ENCODE results near the gene MAG.

The MAG gene

DNA sequence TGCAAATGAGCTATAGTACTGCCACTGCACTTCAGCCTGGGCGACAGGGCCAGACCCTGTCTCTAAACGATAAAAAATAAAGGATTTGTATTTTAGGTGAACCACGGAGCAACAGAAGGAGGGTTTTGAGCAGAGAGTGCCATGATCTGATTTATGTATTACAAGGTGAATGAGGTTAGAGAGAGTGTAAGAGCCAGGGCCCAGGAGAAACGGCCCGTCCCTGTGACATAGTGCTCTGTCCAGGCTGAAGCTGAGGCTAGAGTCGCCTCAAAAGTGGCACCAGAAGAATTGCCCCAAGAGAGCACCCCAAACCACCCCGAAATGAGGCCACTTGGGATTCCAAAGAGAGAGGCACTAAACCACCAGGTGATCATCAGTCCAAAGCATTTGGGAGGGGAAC lies 16.9 kb downstream of the MAG start:
- Histone ChIP-seq H3K9ac (ENCODE audit: low read depth in 1 of 2, low read length in 2 of 2) (no peak overlapping the region), H3K36me3 (ENCODE audit: control insufficient read depth in 2 of 2, insufficient read depth in 2 of 2, low read length in 2 of 2) (no peaks in the 10 kb centered on the region), H3K27ac (ENCODE audit: low read depth in 2 of 2, low read length in 2 of 2) (no peak overlapping the region), H3K4me1 (ENCODE audit: control insufficient read depth in 2 of 2, insufficient read depth in 2 of 2, low read length in 2 of 2) (no peaks in the 10 kb centered on the region), H3K9me3 (ENCODE audit: control insufficient read depth in 2 of 2, low read length in 2 of 2) (no peaks in the 10 kb centered on the region), H3K27me3 (ENCODE audit: control insufficient read depth in 2 of 2, insufficient read depth in 2 of 2, low read length in 2 of 2) (no peaks in the 10 kb centered on the region), H3K4me3 (ENCODE audit: low read length in 2 of 2) (no peak overlapping the region)

DNA sequence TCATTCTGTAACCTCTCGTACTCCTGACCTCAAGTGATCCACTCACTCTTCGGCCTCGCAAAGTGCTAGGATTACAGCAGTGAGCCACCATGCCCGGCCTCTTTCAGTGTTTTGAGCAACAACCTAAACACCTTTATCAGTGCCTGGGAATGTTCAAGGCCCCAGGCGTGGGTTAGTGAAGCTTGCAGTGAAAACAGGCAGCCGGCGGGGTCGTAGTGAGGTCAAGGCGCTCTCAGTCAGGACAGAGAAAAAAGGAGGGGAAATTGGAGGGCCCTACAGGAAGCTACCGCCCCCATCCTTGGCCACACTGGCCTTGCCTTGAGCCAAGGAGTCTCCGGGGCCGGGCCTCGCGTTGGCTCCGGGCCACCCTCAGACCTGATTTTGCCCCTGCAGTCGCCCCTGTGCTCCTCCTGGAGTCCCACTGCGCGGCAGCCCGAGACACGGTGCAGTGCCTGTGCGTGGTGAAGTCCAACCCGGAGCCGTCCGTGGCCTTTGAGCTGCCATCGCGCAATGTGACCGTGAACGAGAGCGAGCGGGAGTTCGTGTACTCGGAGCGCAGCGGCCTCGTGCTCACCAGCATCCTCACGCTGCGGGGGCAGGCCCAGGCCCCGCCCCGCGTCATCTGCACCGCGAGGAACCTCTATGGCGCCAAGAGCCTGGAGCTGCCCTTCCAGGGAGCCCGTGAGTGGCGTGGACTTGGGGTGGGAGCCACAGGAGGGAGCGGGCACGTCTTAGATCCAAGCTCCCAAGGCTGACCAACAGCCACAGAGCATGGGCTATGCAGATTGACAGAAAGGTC lies 17.7 kb downstream of the MAG start:
- H3K9me3 ChIP-seq (ENCODE audit: control insufficient read depth in 2 of 2, low read length in 2 of 2): no peaks in the 10 kb centered on the region
- H3K9ac ChIP-seq (ENCODE audit: low read depth in 1 of 2, low read length in 2 of 2): no peak overlapping the region
- H3K27ac ChIP-seq (ENCODE audit: low read depth in 2 of 2, low read length in 2 of 2): no peak overlapping the region
- H3K4me3 ChIP-seq (ENCODE audit: low read length in 2 of 2): no peak overlapping the region
- no peaks in the 10 kb centered on the region for H3K4me1 ChIP-seq (ENCODE audit: control insufficient read depth in 2 of 2, insufficient read depth in 2 of 2, low read length in 2 of 2)
- H3K36me3 ChIP-seq (ENCODE audit: control insufficient read depth in 2 of 2, insufficient read depth in 2 of 2, low read length in 2 of 2): no peaks in the 10 kb centered on the region
- no peaks in the 10 kb centered on the region for H3K27me3 ChIP-seq (ENCODE audit: control insufficient read depth in 2 of 2, insufficient read depth in 2 of 2, low read length in 2 of 2)

DNA sequence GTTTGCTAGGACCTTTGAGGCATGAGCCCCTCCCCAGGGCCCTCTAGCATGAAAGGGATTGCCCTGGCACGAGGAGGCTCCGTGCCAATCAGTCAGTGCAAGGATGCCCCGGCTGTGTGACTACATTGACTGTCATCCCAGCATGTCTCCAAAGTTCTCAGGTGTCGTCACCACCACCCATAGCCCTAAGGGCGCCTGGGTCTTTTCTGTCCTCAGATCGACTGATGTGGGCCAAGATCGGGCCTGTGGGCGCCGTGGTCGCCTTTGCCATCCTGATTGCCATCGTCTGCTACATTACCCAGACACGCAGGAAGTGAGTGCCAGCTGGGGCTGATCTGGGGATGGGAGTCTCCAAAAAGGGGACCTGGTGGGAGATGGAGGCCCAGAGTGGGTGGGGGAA lies 18.4 kb downstream of the MAG start:
- H3K27ac ChIP-seq (ENCODE audit: low read depth in 2 of 2, low read length in 2 of 2): no peak overlapping the region
- H3K36me3 ChIP-seq (ENCODE audit: control insufficient read depth in 2 of 2, insufficient read depth in 2 of 2, low read length in 2 of 2): no peaks in the 10 kb centered on the region
- no peaks in the 10 kb centered on the region for H3K27me3 ChIP-seq (ENCODE audit: control insufficient read depth in 2 of 2, insufficient read depth in 2 of 2, low read length in 2 of 2)
- no peak overlapping the region for H3K9ac ChIP-seq (ENCODE audit: low read depth in 1 of 2, low read length in 2 of 2)
- H3K4me1 ChIP-seq (ENCODE audit: control insufficient read depth in 2 of 2, insufficient read depth in 2 of 2, low read length in 2 of 2): no peaks in the 10 kb centered on the region
- H3K9me3 ChIP-seq (ENCODE audit: control insufficient read depth in 2 of 2, low read length in 2 of 2): no peaks in the 10 kb centered on the region
- no peak overlapping the region for H3K4me3 ChIP-seq (ENCODE audit: low read length in 2 of 2)

DNA sequence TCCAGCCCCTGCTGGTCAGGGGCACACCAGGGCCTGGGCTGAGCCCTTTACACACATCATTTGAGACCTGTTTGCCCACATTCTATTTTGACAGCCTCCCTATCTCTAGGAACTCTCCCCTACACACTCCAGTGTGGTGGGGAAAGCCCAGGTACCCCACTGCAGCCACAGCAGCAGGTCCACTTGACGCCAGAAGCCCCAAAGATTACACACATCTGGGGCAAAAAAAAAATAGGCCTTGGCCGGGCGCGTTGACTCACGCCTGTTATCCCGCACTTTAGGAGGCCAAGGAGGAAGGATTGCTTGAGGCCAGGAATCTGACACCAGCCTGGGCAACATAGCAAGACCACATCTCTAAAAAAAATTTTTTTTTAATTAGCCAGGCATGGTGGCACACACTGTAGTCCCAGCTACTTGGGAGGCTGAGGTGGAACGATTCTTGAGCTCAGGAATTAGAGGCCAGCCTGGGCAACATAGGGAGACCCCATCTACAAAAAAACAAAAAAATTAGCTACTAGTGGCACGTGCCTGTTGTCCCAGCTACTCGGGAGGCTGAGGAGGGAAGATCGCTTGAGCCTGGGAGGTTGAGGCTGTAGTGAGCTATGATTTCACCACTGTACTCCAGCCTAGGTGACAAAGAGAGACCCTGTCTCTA lies 19.0 kb downstream of the MAG start:
- no peaks in the 10 kb centered on the region for H3K4me1 ChIP-seq (ENCODE audit: control insufficient read depth in 2 of 2, insufficient read depth in 2 of 2, low read length in 2 of 2)
- H3K9ac ChIP-seq (ENCODE audit: low read depth in 1 of 2, low read length in 2 of 2): no peak overlapping the region
- no peaks in the 10 kb centered on the region for H3K27me3 ChIP-seq (ENCODE audit: control insufficient read depth in 2 of 2, insufficient read depth in 2 of 2, low read length in 2 of 2)
- H3K4me3 ChIP-seq (ENCODE audit: low read length in 2 of 2): no peak overlapping the region
- H3K27ac ChIP-seq (ENCODE audit: low read depth in 2 of 2, low read length in 2 of 2): no peak overlapping the region
- H3K36me3 ChIP-seq (ENCODE audit: control insufficient read depth in 2 of 2, insufficient read depth in 2 of 2, low read length in 2 of 2): no peaks in the 10 kb centered on the region
- no peaks in the 10 kb centered on the region for H3K9me3 ChIP-seq (ENCODE audit: control insufficient read depth in 2 of 2, low read length in 2 of 2)

GRCh38 chr19:35311901-35312665 lies 20.1 kb downstream of the MAG start:
- H3K27me3 ChIP-seq (ENCODE audit: control insufficient read depth in 2 of 2, insufficient read depth in 2 of 2, low read length in 2 of 2): no peaks in the 10 kb centered on the region
- H3K4me3 ChIP-seq (ENCODE audit: low read length in 2 of 2): no peak overlapping the region
- no peak overlapping the region for H3K27ac ChIP-seq (ENCODE audit: low read depth in 2 of 2, low read length in 2 of 2)
- no peaks in the 10 kb centered on the region for H3K9me3 ChIP-seq (ENCODE audit: control insufficient read depth in 2 of 2, low read length in 2 of 2)
- H3K9ac ChIP-seq (ENCODE audit: low read depth in 1 of 2, low read length in 2 of 2): no peak overlapping the region
- no peaks in the 10 kb centered on the region for H3K4me1 ChIP-seq (ENCODE audit: control insufficient read depth in 2 of 2, insufficient read depth in 2 of 2, low read length in 2 of 2)
- no peaks in the 10 kb centered on the region for H3K36me3 ChIP-seq (ENCODE audit: control insufficient read depth in 2 of 2, insufficient read depth in 2 of 2, low read length in 2 of 2)

DNA sequence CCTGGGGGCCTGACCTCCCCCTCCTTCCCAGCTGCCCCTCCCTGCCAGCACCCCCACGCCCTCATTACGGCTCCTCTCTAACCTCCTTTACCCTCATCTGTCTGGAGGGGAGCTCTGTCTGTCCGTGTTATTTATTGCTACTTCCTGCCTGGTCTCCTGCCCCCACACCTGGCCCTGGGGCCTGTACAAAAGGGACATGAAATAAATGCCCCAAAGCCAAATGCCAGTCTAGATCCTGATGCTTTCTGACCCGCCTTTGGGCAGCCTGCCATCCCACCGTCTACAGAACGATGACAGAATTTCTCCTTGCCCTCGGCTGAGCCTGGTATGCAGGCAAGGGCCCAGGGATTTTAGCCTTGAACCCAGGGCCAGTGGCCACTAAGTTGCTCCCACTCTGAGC lies 21.6 kb downstream of the MAG start:
- H3K36me3 ChIP-seq (ENCODE audit: control insufficient read depth in 2 of 2, insufficient read depth in 2 of 2, low read length in 2 of 2): no peaks in the 10 kb centered on the region
- H3K4me3 ChIP-seq (ENCODE audit: low read length in 2 of 2): no peak overlapping the region
- H3K27ac ChIP-seq (ENCODE audit: low read depth in 2 of 2, low read length in 2 of 2): no peak overlapping the region
- no peak overlapping the region for H3K9ac ChIP-seq (ENCODE audit: low read depth in 1 of 2, low read length in 2 of 2)
- no peaks in the 10 kb centered on the region for H3K9me3 ChIP-seq (ENCODE audit: control insufficient read depth in 2 of 2, low read length in 2 of 2)
- no peaks in the 10 kb centered on the region for H3K4me1 ChIP-seq (ENCODE audit: control insufficient read depth in 2 of 2, insufficient read depth in 2 of 2, low read length in 2 of 2)
- H3K27me3 ChIP-seq (ENCODE audit: control insufficient read depth in 2 of 2, insufficient read depth in 2 of 2, low read length in 2 of 2): no peaks in the 10 kb centered on the region

- H3K36me3 ChIP-seq (ENCODE audit: control insufficient read depth in 2 of 2, insufficient read depth in 2 of 2, low read length in 2 of 2): no peaks in the 10 kb centered on the region
- H3K9ac ChIP-seq (ENCODE audit: low read depth in 1 of 2, low read length in 2 of 2): no peak overlapping the region
- H3K4me1 ChIP-seq (ENCODE audit: control insufficient read depth in 2 of 2, insufficient read depth in 2 of 2, low read length in 2 of 2): peaks cover 2% of the 10 kb centered on the region in 2 donors
- H3K4me3 ChIP-seq (ENCODE audit: low read length in 2 of 2): no peak overlapping the region
- no peaks in the 10 kb centered on the region for H3K9me3 ChIP-seq (ENCODE audit: control insufficient read depth in 2 of 2, low read length in 2 of 2)
- H3K27ac ChIP-seq (ENCODE audit: low read depth in 2 of 2, low read length in 2 of 2): no peak overlapping the region
- H3K27me3 ChIP-seq (ENCODE audit: control insufficient read depth in 2 of 2, insufficient read depth in 2 of 2, low read length in 2 of 2): no peaks in the 10 kb centered on the region
Measured at GRCh38 chr19:35314031-35314430, 22.1 kb downstream of the MAG start.

- H3K4me1 ChIP-seq (ENCODE audit: control insufficient read depth in 2 of 2, insufficient read depth in 2 of 2, low read length in 2 of 2): peaks cover 2 to 3% of the 10 kb centered on the region in 2 donors
- no peak overlapping the region for H3K4me3 ChIP-seq (ENCODE audit: low read length in 2 of 2)
- no peak overlapping the region for H3K27ac ChIP-seq (ENCODE audit: low read depth in 2 of 2, low read length in 2 of 2)
- no peaks in the 10 kb centered on the region for H3K9me3 ChIP-seq (ENCODE audit: control insufficient read depth in 2 of 2, low read length in 2 of 2)
- H3K9ac ChIP-seq (ENCODE audit: low read depth in 1 of 2, low read length in 2 of 2): no peak overlapping the region
- no peaks in the 10 kb centered on the region for H3K27me3 ChIP-seq (ENCODE audit: control insufficient read depth in 2 of 2, insufficient read depth in 2 of 2, low read length in 2 of 2)
- H3K36me3 ChIP-seq (ENCODE audit: control insufficient read depth in 2 of 2, insufficient read depth in 2 of 2, low read length in 2 of 2): no peaks in the 10 kb centered on the region
Measured at GRCh38 chr19:35314858-35315470, 23.0 kb downstream of the MAG start.

DNA sequence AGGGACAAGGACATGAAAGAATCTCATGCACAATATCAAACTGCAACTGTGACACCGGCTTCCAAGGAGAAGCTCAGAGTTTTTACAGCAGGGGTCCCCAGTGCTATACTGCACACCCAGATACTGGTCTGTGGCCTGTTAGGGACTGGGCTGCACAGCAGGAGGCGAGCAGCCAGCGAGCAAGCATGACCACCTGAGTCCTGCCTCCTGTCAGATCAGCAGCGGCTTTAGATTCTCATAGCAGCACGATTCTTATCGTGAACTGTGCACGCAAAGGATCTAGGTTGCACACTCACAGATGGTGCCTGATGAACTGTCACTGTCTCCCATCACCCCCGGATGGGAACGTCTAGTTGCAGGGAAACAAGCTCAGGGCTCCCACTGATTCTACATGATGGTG lies 23.9 kb downstream of the MAG start:
- Histone ChIP-seq H3K4me1 (ENCODE audit: control insufficient read depth in 2 of 2, insufficient read depth in 2 of 2, low read length in 2 of 2) (peaks cover 2 to 3% of the 10 kb centered on the region in 2 donors), H3K27ac (ENCODE audit: low read depth in 2 of 2, low read length in 2 of 2) (no peak overlapping the region)

GRCh38 chr19:35316560-35316959 lies 24.6 kb downstream of the MAG start:
- peaks cover 2 to 3% of the 10 kb centered on the region in 2 donors for H3K4me1 ChIP-seq (ENCODE audit: control insufficient read depth in 2 of 2, insufficient read depth in 2 of 2, low read length in 2 of 2)
- H3K4me3 ChIP-seq (ENCODE audit: low read length in 2 of 2): no peak overlapping the region
- H3K36me3 ChIP-seq (ENCODE audit: control insufficient read depth in 2 of 2, insufficient read depth in 2 of 2, low read length in 2 of 2): no peaks in the 10 kb centered on the region
- H3K9me3 ChIP-seq (ENCODE audit: control insufficient read depth in 2 of 2, low read length in 2 of 2): no peaks in the 10 kb centered on the region
- no peak overlapping the region for H3K27ac ChIP-seq (ENCODE audit: low read depth in 2 of 2, low read length in 2 of 2)
- H3K27me3 ChIP-seq (ENCODE audit: control insufficient read depth in 2 of 2, insufficient read depth in 2 of 2, low read length in 2 of 2): no peaks in the 10 kb centered on the region
- no peak overlapping the region for H3K9ac ChIP-seq (ENCODE audit: low read depth in 1 of 2, low read length in 2 of 2)

More for the DNA sequence above, 23.9 kb downstream of the MAG start:
- Histone ChIP-seq H3K9me3 (ENCODE audit: control insufficient read depth in 2 of 2, low read length in 2 of 2) (no peaks in the 10 kb centered on the region), H3K27me3 (ENCODE audit: control insufficient read depth in 2 of 2, insufficient read depth in 2 of 2, low read length in 2 of 2) (no peaks in the 10 kb centered on the region), H3K9ac (ENCODE audit: low read depth in 1 of 2, low read length in 2 of 2) (no peak overlapping the region), H3K36me3 (ENCODE audit: control insufficient read depth in 2 of 2, insufficient read depth in 2 of 2, low read length in 2 of 2) (no peaks in the 10 kb centered on the region), H3K4me3 (ENCODE audit: low read length in 2 of 2) (no peak overlapping the region)
